ENCODE measurements around the gene EP300. TPM values are rescaled to one million over a fixed set of nuclear protein-coding genes. Genes with fewer than 3 reads are reported as not detected.

Gene EP300
- total RNA-seq, 1 donor from 2014 or later: 57.9 TPM

DNA sequence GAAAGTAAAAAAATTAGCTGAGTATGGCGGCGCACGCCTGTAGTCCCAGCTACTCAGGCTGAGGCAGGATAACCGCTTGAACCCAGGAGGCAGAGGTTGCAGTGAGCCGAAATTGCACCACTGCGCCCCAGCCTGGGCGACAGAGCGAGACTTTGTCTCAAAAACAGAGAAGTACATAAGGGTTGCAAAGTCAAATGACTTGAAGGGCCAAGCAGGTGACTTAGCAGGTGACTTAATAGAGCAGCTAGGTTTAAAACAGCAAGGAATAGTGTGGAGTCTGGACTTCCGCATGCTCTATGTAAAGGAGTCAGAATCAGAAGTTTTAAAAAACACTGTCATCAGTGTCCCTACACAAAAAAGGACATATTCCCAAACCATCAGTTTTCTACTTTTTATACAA lies 31.7 kb downstream of the EP300 start:
- Mint-ChIP-seq H3K4me1 (no peaks in the 10 kb centered on the region), H3K4me3 (no peak overlapping the region), H3K27me3 (ENCODE audit: insufficient read depth, low read depth) (peaks cover 2% of the 10 kb centered on the region), H3K9me3 (no peaks in the 10 kb centered on the region), H3K27ac (no peak overlapping the region), H3K36me3 (peaks cover 28% of the 10 kb centered on the region)
- peaks cover 71% of the 10 kb centered on the region for H4K20me1 ChIP-seq (ENCODE audit: low read depth)
- no peak overlapping the region for H2AFZ ChIP-seq (replicated peaks)
- DNase-seq (ENCODE audit: low spot score): no peak
- H3K9ac ChIP-seq: no peak overlapping the region
- peaks cover 96% of the 10 kb centered on the region for H3K79me2 ChIP-seq (ENCODE audit: low read depth)
- TF ChIP-seq EZH2phosphoT487 (IDR thresholded peaks at IDR 0.05) (no peak), EZH2 (IDR thresholded peaks at IDR 0.05) (no peak)
- TF ChIP-seq, protein P1, sequence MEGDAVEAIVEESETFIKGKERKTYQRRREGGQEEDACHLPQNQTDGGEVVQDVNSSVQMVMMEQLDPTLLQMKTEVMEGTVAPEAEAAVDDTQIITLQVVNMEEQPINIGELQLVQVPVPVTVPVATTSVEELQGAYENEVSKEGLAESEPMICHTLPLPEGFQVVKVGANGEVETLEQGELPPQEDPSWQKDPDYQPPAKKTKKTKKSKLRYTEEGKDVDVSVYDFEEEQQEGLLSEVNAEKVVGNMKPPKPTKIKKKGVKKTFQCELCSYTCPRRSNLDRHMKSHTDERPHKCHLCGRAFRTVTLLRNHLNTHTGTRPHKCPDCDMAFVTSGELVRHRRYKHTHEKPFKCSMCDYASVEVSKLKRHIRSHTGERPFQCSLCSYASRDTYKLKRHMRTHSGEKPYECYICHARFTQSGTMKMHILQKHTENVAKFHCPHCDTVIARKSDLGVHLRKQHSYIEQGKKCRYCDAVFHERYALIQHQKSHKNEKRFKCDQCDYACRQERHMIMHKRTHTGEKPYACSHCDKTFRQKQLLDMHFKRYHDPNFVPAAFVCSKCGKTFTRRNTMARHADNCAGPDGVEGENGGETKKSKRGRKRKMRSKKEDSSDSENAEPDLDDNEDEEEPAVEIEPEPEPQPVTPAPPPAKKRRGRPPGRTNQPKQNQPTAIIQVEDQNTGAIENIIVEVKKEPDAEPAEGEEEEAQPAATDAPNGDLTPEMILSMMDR (IDR thresholded peaks at IDR 0.05): no peak
- peaks cover 19% of the 10 kb centered on the region for H3F3A ChIP-seq (ENCODE audit: low read depth)
- no peak overlapping the region for H3K4me3 ChIP-seq
- H3K36me3 ChIP-seq: peaks cover 29% of the 10 kb centered on the region
- H3K4me2 ChIP-seq: no peak overlapping the region
- H3K4me1 ChIP-seq: no peaks in the 10 kb centered on the region
- no peaks in the 10 kb centered on the region for H3K27me3 ChIP-seq
- H3K9me3 ChIP-seq (ENCODE audit: low read depth): no peaks in the 10 kb centered on the region
- no peak overlapping the region for H3K27ac ChIP-seq

DNA sequence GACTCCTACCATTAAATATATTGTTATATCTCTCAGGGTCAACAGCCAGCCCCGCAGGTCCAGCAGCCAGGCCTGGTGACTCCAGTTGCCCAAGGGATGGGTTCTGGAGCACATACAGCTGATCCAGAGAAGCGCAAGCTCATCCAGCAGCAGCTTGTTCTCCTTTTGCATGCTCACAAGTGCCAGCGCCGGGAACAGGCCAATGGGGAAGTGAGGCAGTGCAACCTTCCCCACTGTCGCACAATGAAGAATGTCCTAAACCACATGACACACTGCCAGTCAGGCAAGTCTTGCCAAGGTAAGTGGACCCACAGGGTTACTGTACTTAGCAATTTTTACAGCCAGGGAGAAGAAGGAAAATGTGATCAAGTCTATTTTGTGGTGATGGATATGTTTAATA lies 35.1 kb downstream of the EP300 start:
- TF ChIP-seq EZH2 (IDR thresholded peaks at IDR 0.05) (no peak), EZH2phosphoT487 (IDR thresholded peaks at IDR 0.05) (no peak)
- TF ChIP-seq, protein P1 (IDR thresholded peaks at IDR 0.05): no peak
- no peaks in the 10 kb centered on the region for H3K4me1 Mint-ChIP-seq
- H3K9ac ChIP-seq: no peak overlapping the region
- no peak overlapping the region for H3K27ac ChIP-seq
- H3K9me3 Mint-ChIP-seq: no peaks in the 10 kb centered on the region
- H4K20me1 ChIP-seq (ENCODE audit: low read depth): peaks cover 39% of the 10 kb centered on the region
- no peaks in the 10 kb centered on the region for H3K27me3 ChIP-seq
- no peak overlapping the region for H3K4me3 Mint-ChIP-seq
- H3K36me3 Mint-ChIP-seq: peaks cover 40% of the 10 kb centered on the region
- H3K27me3 Mint-ChIP-seq (ENCODE audit: insufficient read depth, low read depth): peaks cover 2% of the 10 kb centered on the region
- H3K79me2 ChIP-seq (ENCODE audit: low read depth): peaks cover 75% of the 10 kb centered on the region
- no peak overlapping the region for H3K4me2 ChIP-seq
- no peak overlapping the region for H2AFZ ChIP-seq (replicated peaks)
- peaks cover 49% of the 10 kb centered on the region for H3K36me3 ChIP-seq
- H3K4me1 ChIP-seq: no peaks in the 10 kb centered on the region
- no peak overlapping the region for H3K27ac Mint-ChIP-seq
- peaks cover 24% of the 10 kb centered on the region for H3F3A ChIP-seq (ENCODE audit: low read depth)
- no peak overlapping the region for H3K4me3 ChIP-seq
- H3K9me3 ChIP-seq (ENCODE audit: low read depth): no peaks in the 10 kb centered on the region
- DNase-seq (ENCODE audit: low spot score): no peak

DNA sequence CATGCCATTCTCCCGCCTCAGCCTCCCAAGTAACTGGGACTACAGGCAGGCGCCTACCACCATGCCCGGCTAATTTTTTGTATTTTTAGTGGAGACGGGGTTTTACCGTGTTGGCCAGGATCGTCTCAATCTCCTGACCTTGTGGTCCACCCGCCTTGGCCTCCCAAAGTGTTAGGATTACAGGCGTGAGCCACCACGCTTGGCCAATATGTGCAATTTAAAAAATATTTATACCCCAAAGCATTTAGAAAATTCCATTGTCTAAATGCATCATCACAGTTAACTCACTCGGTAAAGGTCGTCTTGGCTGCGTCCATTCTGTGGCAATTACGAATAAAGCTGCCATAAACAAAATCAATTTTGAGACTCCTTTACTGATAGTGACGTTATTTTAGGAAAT lies 36.2 kb downstream of the EP300 start:
- Mint-ChIP-seq H3K9me3 (no peaks in the 10 kb centered on the region), H3K4me3 (no peak overlapping the region), H3K27me3 (ENCODE audit: insufficient read depth, low read depth) (peaks cover 2% of the 10 kb centered on the region), H3K36me3 (peaks cover 43% of the 10 kb centered on the region), H3K4me1 (no peaks in the 10 kb centered on the region), H3K27ac (no peak overlapping the region)
- Histone ChIP-seq H4K20me1 (ENCODE audit: low read depth) (peaks cover 38% of the 10 kb centered on the region), H3K4me3 (no peak overlapping the region), H3F3A (ENCODE audit: low read depth) (peaks cover 23% of the 10 kb centered on the region), H3K9ac (no peak overlapping the region), H3K4me1 (no peaks in the 10 kb centered on the region), H2AFZ (replicated peaks) (no peak overlapping the region), H3K79me2 (ENCODE audit: low read depth) (peaks cover 75% of the 10 kb centered on the region), H3K36me3 (peaks cover 52% of the 10 kb centered on the region), H3K27ac (no peak overlapping the region), H3K9me3 (ENCODE audit: low read depth) (no peaks in the 10 kb centered on the region), H3K27me3 (no peaks in the 10 kb centered on the region), H3K4me2 (no peak overlapping the region)
- DNase-seq (ENCODE audit: low spot score): no peak
- TF ChIP-seq, protein P1 (IDR thresholded peaks at IDR 0.05): no peak
- TF ChIP-seq EZH2phosphoT487 (IDR thresholded peaks at IDR 0.05): no peak

All from neural progenitor cell (in vitro differentiated cells).